Right kidney (tissue), 1 donor: ENCODE measurements around the gene KCNQ1.

Experiments
- DNase-seq: peaks from one replicate; pipeline ENCODE4 v3.0.0-alpha.2; 2016

The KCNQ1 gene

DNA sequence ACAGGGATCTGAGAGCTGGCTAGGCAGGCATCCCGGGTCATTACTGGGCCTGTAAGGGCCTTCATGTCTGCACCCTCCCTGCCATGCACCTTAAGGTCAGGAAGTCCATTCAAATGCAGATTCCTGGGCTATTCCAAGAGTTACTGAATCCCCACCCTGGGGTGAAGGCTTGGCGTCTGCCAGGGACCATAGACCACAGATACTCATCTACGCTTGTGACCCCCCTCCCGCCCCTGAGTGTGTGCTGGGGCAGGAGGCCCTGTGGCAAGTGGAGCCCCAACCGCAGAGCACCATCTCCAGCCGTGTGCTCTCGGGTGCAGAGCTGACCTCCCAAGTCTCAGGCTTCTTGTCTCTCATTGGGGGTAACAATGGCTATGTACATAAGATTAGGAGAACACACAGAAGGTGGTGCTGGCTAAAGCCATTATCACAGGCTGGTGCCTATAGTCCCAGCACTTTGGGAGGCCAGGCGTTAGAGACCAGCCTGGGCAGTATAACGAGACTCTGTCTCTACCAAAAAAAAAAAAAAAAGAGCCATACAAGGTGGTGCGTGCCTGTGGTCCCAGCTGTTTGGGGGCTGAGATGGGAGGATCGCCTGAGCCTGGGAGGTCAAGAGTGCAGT is 274.1 kb downstream of the KCNQ1 start:
- no peak for DNase-seq

- no peak for DNase-seq
Observed at GRCh38 chr11:2719831-2720590, 275.2 kb downstream of the KCNQ1 start.

DNA sequence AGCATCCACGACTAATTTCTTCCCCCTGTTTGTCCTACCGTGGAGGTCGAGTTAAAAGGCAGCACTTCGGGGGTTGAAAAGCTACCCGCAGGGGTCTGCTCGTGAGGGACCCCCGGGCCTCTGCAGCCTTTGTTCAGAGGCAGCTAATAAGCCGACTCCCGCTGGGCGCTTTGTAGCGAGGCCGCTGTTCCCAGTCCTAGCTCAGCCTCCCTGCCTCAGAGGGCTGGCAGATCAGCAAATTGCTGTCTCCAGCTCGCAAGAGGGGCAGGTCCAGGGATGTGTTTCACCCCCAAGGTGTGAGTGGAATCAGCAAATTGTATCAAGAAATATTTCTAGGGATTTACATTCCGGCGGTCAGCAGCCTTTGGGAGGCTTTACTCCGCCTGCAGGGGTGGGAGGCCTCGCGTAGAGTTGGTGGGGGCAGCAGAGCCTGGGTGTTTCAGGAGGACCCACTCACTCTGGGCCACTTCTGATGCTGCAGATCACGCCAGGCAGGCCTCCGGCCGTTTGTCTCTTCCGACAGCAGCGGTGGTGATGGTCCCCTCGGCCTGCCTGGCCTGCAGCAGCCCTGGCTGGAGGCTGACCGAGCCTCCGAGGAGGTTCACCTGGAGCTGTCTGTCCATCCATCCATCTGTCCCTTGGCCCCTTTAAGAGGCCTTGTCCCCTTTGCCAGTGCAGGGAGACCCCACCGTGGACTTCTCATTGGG is 276.6 kb downstream of the KCNQ1 start:
- DNase-seq, result no peak

DNA sequence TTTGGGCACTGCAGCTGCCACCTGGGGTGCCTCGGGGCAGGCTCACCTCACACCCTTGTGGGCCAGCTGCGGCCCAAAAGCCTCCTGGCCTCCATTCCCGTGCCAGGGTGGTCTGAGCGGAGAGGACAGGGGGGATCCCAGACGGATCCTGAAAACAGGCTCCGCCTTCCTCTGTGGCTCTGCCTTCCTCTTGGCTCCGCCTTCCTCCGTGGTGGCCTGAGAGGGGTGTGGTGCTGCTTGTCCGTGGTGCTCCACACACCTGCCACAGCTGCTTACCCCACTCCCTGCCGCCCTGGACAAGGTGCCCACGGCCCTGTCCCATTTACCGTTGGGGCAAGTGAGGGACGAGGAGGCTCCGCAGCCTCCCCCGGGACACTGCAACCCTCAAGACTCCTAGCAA is 278.1 kb downstream of the KCNQ1 start:
- no peak for DNase-seq

DNA sequence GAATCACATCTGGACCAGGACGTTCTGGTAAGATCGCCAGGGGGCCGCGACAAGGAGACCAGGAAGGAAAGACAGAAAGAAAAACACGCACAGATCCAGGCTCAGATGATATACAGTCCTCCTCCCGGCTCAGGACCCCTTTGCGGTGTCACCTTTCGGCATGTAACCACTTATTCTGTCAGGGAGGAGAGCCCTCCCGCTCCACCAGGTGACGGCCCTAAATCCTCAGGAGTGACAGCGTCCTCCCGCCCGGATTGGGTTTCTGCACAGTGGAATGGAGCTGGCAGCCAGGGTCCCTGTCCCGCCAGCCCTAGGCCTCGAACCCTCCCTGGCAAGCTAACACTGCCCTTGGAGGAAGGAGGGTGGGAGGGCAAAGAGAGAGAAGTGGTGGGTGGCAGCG is 279.3 kb downstream of the KCNQ1 start:
- peak; percentile 60 for DNase-seq

- no peak for DNase-seq
Observed at GRCh38 chr11:2724653-2725367, 280.0 kb downstream of the KCNQ1 start.

DNA sequence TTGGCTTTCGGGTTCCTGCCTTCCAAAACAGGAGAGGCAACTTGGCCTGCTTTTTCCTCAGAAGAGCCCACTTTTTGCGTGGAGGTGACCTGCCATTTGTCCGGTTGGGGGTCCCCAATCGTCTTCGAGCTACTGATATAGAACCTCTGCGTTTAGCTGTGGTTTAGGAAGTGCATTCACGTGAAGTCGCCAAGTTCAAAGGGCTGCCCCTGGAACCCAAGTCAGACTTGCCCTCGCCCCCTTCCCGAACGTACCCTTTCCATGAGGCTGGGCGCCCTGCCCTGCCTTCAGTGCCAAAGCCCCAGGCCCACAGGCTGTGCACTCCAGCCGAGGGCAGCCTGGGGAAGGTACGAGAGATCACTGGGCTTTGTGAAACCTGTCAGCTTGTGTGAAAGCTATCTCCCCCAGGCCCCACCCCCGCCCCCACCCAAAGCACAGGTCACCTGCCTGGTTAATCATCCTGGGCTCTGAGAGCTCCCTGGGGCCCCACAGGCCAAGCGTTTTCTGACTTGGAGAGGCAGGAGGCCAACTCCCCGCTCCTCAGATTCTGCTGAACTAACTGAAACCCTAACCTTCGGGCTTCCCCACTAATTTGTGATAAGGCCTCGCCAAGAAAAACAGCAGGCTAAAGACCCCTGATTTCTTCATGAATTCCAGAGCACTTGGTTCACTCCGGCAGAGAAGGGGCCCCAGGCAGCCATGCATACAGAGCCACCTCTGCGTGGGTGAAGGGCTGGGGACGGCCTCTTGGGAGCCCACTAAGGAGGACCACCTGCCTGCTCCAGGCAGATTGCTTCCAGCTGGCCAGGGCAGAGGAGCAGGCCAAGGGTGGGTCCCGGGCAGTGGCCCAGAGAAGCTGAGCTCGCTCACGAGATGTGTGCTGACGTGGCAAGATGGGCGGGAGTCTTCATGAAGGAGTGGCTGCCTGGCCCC is 280.8 kb downstream of the KCNQ1 start:
- peak; percentile 76 for DNase-seq

- no peak for DNase-seq
Observed at GRCh38 chr11:2726964-2727363, 282.2 kb downstream of the KCNQ1 start.

- DNase-seq, result no peak
Observed at GRCh38 chr11:2728128-2728662, 283.4 kb downstream of the KCNQ1 start.

- DNase-seq, result no peak
Observed at GRCh38 chr11:2728663-2729332, 284.0 kb downstream of the KCNQ1 start.

DNA sequence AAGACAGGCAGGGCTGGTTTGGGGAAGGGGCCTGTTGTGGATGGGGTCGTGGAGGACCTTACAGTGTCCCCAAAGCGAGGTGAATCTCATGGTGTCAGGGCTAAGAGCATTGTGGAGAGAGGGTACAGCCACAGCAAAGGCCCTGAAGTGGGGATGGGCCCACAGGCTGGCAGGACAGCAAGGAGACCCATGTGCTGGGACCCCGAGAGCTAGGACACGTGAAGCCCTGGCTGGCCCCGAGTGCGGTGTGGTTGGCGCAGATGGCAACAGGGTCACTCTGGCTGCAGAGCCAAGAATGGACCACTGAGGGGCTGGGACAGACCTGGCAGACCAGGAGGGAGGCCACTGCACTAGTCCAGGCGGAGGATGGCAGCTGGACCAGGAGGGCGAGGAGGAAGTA is 285.0 kb downstream of the KCNQ1 start:
- DNase-seq, result no peak

- DNase-seq, result peak; percentile 65
Observed at GRCh38 chr11:2730272-2731129, 285.7 kb downstream of the KCNQ1 start.

DNA sequence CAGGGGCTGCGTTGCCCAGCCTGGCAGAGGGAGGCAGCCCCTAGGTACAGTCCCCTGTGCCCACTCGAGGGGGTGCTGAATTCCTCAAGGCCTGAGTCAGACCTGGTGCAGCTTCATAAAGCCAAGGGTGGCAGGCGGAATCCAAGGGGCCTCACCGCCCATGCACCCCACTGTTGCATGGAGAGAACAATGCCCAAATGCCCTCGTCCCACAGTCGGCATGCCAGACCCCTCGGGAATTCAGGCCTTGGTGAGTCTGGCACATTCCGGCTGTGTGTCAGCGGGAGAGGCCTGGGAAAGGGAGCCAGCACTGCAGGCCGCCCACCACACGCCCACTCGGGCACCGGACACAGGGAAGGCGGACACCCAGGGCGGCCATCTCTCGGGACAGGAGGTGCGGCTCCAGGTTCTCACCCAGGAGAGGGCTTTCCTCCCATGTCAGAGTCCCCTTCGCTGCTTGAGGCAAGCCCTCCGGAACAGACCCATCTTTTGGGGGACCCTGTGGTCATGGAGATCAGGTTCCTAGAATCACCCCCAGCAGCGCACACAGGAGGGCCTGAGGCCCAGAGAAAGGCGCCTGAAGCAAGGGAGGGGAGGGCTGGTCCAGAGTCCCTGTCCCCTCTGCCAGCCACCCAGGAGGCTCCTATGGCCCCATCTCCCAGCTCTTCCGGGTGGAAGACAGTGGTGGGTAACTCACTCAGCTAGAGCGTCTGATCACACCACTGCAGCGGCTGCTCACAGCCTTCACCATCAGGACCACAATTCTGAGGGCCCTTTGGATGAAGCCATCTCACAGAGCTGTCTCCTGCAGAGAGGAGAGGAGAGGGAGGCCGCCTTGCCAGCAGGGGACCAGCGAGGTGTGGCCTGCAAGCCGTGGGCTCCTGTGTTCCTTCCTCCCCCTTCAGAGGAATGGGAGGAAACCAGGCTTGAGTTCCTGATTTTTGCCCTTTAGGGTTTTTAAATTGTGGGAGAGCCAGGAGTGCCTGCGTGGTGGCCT is 286.6 kb downstream of the KCNQ1 start:
- no peak for DNase-seq

DNA sequence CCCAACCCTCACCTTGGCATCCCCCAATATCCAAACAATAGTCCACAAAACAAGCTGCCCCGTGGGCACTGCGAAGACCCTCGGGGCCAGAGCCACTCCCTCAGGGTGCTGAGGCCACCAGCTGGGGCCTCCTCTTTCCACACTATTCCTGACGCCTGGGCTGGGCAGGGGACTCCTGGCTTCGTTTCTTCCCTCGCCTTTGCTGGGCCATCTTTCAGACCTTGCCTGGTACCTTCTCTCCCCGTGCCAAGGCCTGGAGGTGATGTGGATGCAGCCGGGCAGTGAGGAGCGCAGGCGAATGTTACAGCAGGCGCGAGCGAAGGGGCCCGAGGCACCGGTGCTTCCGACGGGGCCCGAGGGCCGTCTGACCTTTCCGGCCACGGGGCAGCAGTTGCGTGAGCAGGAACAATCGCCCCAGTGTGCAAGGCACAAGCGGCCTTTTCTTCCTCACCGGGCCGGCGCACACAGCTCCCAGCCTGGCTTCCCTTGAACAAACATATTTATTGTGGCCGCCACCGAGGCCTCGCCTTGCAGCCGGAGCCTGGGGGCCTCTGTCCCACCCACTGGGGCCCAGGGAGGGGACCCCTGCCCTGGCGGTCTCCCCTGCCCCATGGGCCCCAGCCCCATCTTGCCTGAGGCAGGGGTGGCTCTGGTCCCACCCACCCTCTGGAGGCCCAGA is 287.6 kb downstream of the KCNQ1 start:
- DNase-seq, result no peak

GRCh38 chr11:2732940-2733628 is 288.3 kb downstream of the KCNQ1 start:
- no peak for DNase-seq

DNA sequence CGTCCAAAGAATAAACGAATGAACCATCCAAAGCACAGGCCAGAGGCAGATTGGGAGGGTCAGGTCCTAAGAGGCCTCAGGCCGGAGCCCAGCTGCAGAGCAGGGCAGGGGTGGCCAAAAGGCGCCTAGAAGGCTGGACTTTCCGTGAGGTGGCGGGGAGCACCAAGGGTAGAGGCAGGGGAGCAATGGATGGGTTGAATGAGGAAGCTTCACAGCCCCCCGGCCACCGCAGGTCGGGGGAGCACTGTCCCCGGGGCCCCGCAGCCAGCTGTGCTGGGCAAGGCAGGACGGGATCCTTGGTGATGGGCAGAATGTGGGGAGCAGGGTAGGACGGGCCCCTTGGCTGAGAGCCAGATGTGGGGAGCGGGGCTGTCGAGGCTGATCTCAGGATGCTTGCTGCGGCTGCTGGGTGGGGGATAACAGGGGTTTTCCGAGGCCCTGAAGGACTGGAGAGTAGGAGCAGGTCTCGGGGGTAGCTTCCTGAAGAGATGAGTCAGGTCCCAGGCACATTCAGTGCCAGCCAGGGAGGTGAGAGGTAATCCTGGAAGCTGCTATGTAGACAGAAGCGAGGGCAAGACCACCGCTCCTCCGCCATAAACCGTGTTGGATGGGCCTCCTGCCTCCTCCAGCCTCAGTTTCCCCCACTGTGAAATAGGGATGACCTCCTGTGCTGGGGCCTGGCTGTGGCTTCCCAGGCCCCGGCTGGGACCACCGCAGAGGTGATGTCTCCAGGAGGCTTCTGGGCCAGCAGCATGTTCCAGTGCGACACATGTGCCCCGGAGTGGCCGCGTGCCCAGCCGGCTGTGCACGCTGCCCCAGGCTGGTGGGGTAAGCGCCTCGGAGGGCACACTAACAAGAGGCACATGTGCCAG is 289.6 kb downstream of the KCNQ1 start:
- no peak for DNase-seq
